ENCODE data around the gene LGR4.
A peak's percentile ranks its signal among the peaks of the same experiment; 100 is the strongest.

LGR4 gene

GRCh38 chr11:27481992-27482391, 9.4 kb upstream of the LGR4 start:
- Mint-ChIP-seq H3K27ac (no peak overlapping the region), H3K9me3 (no peaks in the 10 kb centered on the region), H3K4me1 (peaks cover 21% of the 10 kb centered on the region), H3K4me3 (no peak overlapping the region), H3K36me3 (ENCODE audit: low read depth) (no peaks in the 10 kb centered on the region), H3K27me3 (ENCODE audit: low read depth, poor library complexity) (no peaks in the 10 kb centered on the region)
- no peak for DNase-seq
- TF ChIP-seq CTCF (IDR thresholded peaks at IDR 0.05): no peak

GRCh38 chr11:27477831-27478230, 5.2 kb upstream of the LGR4 start:
- Mint-ChIP-seq H3K27ac (no peak overlapping the region), H3K36me3 (ENCODE audit: low read depth) (peaks cover 5% of the 10 kb centered on the region), H3K4me1 (peaks cover 21% of the 10 kb centered on the region), H3K9me3 (peaks cover 6% of the 10 kb centered on the region), H3K4me3 (no peak overlapping the region), H3K27me3 (ENCODE audit: low read depth, poor library complexity) (peaks cover 2% of the 10 kb centered on the region)
- no peak for DNase-seq
- TF ChIP-seq CTCF (IDR thresholded peaks at IDR 0.05): no peak

- peaks cover 21% of the 10 kb centered on the region for H3K4me1 Mint-ChIP-seq
- H3K27ac Mint-ChIP-seq: no peak overlapping the region
- no peak for DNase-seq
- peaks cover 6% of the 10 kb centered on the region for H3K9me3 Mint-ChIP-seq
- H3K4me3 Mint-ChIP-seq: no peak overlapping the region
- no peak for TF ChIP-seq CTCF (IDR thresholded peaks at IDR 0.05)
- H3K36me3 Mint-ChIP-seq (ENCODE audit: low read depth): peaks cover 5% of the 10 kb centered on the region
- H3K27me3 Mint-ChIP-seq (ENCODE audit: low read depth, poor library complexity): peaks cover 2% of the 10 kb centered on the region
Observed at GRCh38 chr11:27477243-27477642, 4.7 kb upstream of the LGR4 start.

- Mint-ChIP-seq H3K36me3 (ENCODE audit: low read depth) (peaks cover 5% of the 10 kb centered on the region), H3K9me3 (peaks cover 6% of the 10 kb centered on the region), H3K4me3 (no peak overlapping the region), H3K4me1 (peaks cover 22% of the 10 kb centered on the region), H3K27ac (no peak overlapping the region), H3K27me3 (ENCODE audit: low read depth, poor library complexity) (peaks cover 2% of the 10 kb centered on the region)
- no peak for DNase-seq
- TF ChIP-seq CTCF (IDR thresholded peaks at IDR 0.05): no peak
Observed at GRCh38 chr11:27475622-27476021, 3.0 kb upstream of the LGR4 start.

GRCh38 chr11:27473017-27473406, 422 bp upstream of the LGR4 start:
- peak overlapping the region; percentile 96 for H3K4me3 Mint-ChIP-seq
- no peak for TF ChIP-seq CTCF (IDR thresholded peaks at IDR 0.05)
- H3K9me3 Mint-ChIP-seq: peaks cover 6% of the 10 kb centered on the region
- H3K27ac Mint-ChIP-seq: no peak overlapping the region
- H3K36me3 Mint-ChIP-seq (ENCODE audit: low read depth): peaks cover 5% of the 10 kb centered on the region
- peaks cover 48% of the 10 kb centered on the region for H3K4me1 Mint-ChIP-seq
- peaks cover 2% of the 10 kb centered on the region for H3K27me3 Mint-ChIP-seq (ENCODE audit: low read depth, poor library complexity)
- no peak for DNase-seq

GRCh38 chr11:27471589-27472397, 797 bp downstream of the LGR4 start:
- Mint-ChIP-seq H3K27ac (no peak overlapping the region), H3K27me3 (ENCODE audit: low read depth, poor library complexity) (peaks cover 2% of the 10 kb centered on the region), H3K4me3 (peak overlapping the region; percentile 92), H3K36me3 (ENCODE audit: low read depth) (peaks cover 9% of the 10 kb centered on the region), H3K9me3 (peaks cover 6% of the 10 kb centered on the region), H3K4me1 (peaks cover 49% of the 10 kb centered on the region)
- TF ChIP-seq CTCF (IDR thresholded peaks at IDR 0.05): no peak
- DNase-seq: peak; percentile 68

Data from nephron progenitor cell (in vitro differentiated cells).